ENCODE measurements around the gene MAST3. TPM values are rescaled to one million over a fixed set of nuclear protein-coding genes. Genes with fewer than 3 reads are reported as not detected.

MAST3 gene
- total RNA-seq, 1 donor from 2014 or later, result 3.9 TPM

DNA sequence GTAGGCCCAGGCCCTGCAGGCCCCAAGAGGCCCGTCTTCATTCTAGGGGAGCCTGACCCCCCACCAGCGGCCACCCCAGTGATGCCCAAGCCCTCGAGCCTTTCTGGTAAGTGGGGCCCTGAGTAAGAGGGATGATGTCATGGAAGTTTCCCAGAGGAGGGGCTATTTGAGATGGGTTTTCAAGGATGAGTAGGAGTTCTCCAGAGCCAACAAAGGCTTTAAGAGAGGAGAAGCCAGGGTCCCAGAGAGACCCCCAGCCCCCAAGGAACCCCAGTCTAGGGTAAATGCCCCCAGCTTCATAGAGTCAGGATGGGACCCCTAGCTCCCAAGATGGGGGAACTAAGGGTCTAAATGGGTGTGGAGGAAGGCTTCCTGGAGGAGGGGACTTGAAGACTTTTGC lies 46.3 kb downstream of the MAST3 start:
- Mint-ChIP-seq H3K4me3 (ENCODE audit: unreplicated experiment) (no peak overlapping the region), H3K27me3 (ENCODE audit: unreplicated experiment) (peaks cover 1% of the 10 kb centered on the region), H3K9me3 (ENCODE audit: unreplicated experiment) (no peaks in the 10 kb centered on the region), H3K36me3 (ENCODE audit: low read depth, unreplicated experiment) (peaks cover 1% of the 10 kb centered on the region), H3K4me1 (ENCODE audit: unreplicated experiment) (no peaks in the 10 kb centered on the region), H3K27ac (ENCODE audit: unreplicated experiment) (no peak overlapping the region)
- no peak for DNase-seq (ENCODE audit: low spot score)
- TF ChIP-seq, protein P1, sequence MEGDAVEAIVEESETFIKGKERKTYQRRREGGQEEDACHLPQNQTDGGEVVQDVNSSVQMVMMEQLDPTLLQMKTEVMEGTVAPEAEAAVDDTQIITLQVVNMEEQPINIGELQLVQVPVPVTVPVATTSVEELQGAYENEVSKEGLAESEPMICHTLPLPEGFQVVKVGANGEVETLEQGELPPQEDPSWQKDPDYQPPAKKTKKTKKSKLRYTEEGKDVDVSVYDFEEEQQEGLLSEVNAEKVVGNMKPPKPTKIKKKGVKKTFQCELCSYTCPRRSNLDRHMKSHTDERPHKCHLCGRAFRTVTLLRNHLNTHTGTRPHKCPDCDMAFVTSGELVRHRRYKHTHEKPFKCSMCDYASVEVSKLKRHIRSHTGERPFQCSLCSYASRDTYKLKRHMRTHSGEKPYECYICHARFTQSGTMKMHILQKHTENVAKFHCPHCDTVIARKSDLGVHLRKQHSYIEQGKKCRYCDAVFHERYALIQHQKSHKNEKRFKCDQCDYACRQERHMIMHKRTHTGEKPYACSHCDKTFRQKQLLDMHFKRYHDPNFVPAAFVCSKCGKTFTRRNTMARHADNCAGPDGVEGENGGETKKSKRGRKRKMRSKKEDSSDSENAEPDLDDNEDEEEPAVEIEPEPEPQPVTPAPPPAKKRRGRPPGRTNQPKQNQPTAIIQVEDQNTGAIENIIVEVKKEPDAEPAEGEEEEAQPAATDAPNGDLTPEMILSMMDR (IDR thresholded peaks at IDR 0.05; ENCODE audit: unreplicated experiment), result no peak

DNA sequence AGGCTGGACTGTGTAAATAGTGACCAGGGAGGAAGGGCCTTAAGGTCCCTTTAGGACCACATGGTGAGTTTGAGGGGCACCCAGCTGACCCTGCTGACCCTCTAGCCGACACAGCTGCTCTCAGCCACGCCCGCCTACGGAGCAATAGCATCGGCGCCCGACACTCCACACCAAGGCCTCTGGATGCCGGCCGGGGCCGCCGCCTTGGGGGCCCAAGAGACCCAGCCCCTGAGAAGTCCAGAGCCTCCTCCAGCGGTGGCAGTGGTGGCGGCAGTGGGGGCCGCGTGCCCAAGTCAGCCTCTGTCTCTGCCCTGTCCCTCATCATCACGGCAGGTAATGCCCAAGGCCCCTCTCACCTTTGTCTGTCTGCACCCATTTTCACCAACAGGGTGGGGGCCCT lies 46.8 kb downstream of the MAST3 start:
- no peak overlapping the region for H3K4me3 Mint-ChIP-seq (ENCODE audit: unreplicated experiment)
- no peaks in the 10 kb centered on the region for H3K9me3 Mint-ChIP-seq (ENCODE audit: unreplicated experiment)
- DNase-seq (ENCODE audit: low spot score), result no peak
- peaks cover 1% of the 10 kb centered on the region for H3K27me3 Mint-ChIP-seq (ENCODE audit: unreplicated experiment)
- no peaks in the 10 kb centered on the region for H3K36me3 Mint-ChIP-seq (ENCODE audit: low read depth, unreplicated experiment)
- H3K4me1 Mint-ChIP-seq (ENCODE audit: unreplicated experiment), result no peaks in the 10 kb centered on the region
- TF ChIP-seq, protein P1 (IDR thresholded peaks at IDR 0.05; ENCODE audit: unreplicated experiment), result no peak
- H3K27ac Mint-ChIP-seq (ENCODE audit: unreplicated experiment), result no peak overlapping the region

DNA sequence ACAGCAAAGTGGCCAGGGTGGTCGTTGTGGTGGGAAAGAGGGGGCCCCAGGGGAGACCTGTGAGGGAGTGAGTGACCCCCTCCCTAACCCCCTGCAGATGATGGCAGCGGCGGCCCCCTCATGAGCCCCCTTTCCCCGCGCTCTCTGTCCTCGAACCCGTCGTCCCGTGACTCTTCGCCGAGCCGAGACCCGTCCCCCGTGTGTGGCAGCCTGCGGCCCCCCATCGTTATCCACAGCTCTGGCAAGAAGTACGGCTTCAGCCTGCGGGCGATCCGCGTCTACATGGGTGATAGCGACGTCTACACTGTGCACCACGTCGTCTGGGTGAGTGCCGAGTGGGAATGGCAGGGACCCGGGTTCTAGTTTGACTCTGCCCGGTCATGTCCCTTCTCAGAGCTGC lies 47.3 kb downstream of the MAST3 start:
- Mint-ChIP-seq H3K36me3 (ENCODE audit: low read depth, unreplicated experiment) (no peaks in the 10 kb centered on the region), H3K9me3 (ENCODE audit: unreplicated experiment) (no peaks in the 10 kb centered on the region)
- DNase-seq (ENCODE audit: low spot score), result no peak

DNA sequence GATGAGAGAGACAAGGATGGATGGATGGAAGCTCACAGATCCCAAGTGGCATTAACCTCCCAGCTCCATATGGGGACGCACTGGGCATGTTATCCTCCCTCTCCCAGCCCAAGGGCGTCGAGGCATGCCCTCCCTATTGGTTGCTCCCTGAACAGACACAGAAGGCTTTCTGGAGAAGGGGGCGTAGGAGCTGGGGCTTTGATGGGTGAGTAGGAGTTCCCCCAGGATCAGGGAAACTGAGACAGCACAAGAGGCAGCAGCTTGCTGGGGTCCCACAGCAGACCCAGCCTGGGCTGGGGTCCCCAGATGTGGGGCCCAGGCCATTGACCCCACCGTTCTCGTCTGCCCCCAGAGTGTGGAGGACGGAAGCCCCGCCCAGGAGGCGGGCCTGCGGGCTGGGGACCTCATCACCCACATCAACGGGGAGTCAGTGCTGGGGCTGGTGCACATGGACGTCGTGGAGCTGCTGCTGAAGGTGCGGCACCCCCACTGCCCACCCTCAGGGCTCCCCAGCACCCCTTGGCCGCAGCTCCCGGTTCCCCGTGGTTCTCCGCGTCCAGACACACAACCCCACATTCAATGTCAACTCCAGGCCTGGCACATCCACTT lies 47.9 kb downstream of the MAST3 start:
- no peak overlapping the region for H3K27ac Mint-ChIP-seq (ENCODE audit: unreplicated experiment)
- no peak for DNase-seq (ENCODE audit: low spot score)

More for the DNA sequence above, 47.3 kb downstream of the MAST3 start:
- Mint-ChIP-seq H3K4me3 (ENCODE audit: unreplicated experiment) (no peak overlapping the region), H3K27ac (ENCODE audit: unreplicated experiment) (no peak overlapping the region), H3K27me3 (ENCODE audit: unreplicated experiment) (peaks cover 1% of the 10 kb centered on the region), H3K4me1 (ENCODE audit: unreplicated experiment) (no peaks in the 10 kb centered on the region)
- TF ChIP-seq, protein P1 (IDR thresholded peaks at IDR 0.05; ENCODE audit: unreplicated experiment), result no peak

DNA sequence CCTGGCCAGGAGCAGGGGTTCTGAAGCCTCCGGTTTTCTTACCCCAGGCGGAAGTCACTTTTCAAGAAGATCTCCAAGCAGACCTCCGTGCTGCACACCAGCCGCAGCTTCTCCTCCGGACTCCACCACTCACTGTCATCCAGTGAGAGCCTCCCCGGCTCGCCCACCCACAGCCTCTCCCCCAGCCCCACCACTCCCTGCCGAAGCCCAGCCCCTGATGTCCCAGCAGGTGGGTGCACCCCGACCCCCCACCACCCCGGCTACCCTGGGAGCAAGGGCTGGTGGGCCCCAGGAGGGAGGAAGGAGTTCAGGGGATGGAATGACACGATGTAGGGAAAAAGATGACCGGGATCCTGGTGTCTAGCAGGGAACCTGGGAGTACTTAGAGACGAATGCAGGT lies 49.8 kb downstream of the MAST3 start:
- Mint-ChIP-seq H3K4me1 (ENCODE audit: unreplicated experiment) (peaks cover 2% of the 10 kb centered on the region), H3K36me3 (ENCODE audit: low read depth, unreplicated experiment) (no peaks in the 10 kb centered on the region), H3K27ac (ENCODE audit: unreplicated experiment) (no peak overlapping the region), H3K9me3 (ENCODE audit: unreplicated experiment) (no peaks in the 10 kb centered on the region), H3K4me3 (ENCODE audit: unreplicated experiment) (no peak overlapping the region), H3K27me3 (ENCODE audit: unreplicated experiment) (peaks cover 5% of the 10 kb centered on the region)
- no peak for DNase-seq (ENCODE audit: low spot score)
- TF ChIP-seq, protein P1 (IDR thresholded peaks at IDR 0.05; ENCODE audit: unreplicated experiment), result no peak

More for the DNA sequence above, 47.9 kb downstream of the MAST3 start:
- no peaks in the 10 kb centered on the region for H3K9me3 Mint-ChIP-seq (ENCODE audit: unreplicated experiment)
- H3K4me3 Mint-ChIP-seq (ENCODE audit: unreplicated experiment), result no peak overlapping the region
- H3K4me1 Mint-ChIP-seq (ENCODE audit: unreplicated experiment), result no peaks in the 10 kb centered on the region
- H3K36me3 Mint-ChIP-seq (ENCODE audit: low read depth, unreplicated experiment), result no peaks in the 10 kb centered on the region
- TF ChIP-seq, protein P1 (IDR thresholded peaks at IDR 0.05; ENCODE audit: unreplicated experiment), result no peak
- peaks cover 1% of the 10 kb centered on the region for H3K27me3 Mint-ChIP-seq (ENCODE audit: unreplicated experiment)
